Measurements from ENCODE around the gene OR51F2. TPM values are rescaled to one million over a fixed set of nuclear protein-coding genes. Genes with fewer than 3 reads are reported as not detected.
"Not testable (repeated sequence)": the region's sequence is repeated elsewhere in the genome, so short reads cannot be mapped to it uniquely, and the experiment has no call there.

The OR51F2 gene, protein sequence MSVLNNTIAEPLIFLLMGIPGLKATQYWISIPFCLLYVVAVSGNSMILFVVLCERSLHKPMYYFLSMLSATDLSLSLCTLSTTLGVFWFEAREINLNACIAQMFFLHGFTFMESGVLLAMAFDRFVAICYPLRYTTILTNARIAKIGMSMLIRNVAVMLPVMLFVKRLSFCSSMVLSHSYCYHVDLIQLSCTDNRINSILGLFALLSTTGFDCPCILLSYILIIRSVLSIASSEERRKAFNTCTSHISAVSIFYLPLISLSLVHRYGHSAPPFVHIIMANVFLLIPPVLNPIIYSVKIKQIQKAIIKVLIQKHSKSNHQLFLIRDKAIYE
- not detected for polyA plus RNA-seq (ENCODE audit: insufficient read length)
- long read RNA-seq, donor 1 = 0 reads
- long read RNA-seq, donor 2 = 0 reads
- long read RNA-seq, donor 3 = 0 reads
- long read RNA-seq, donor 4 = 0 reads
- long read RNA-seq, donor 5 = 0 reads
- long read RNA-seq, donor 6 = 0 reads
- long read RNA-seq, donor 7 = 0 reads
- long read RNA-seq, donor 8 = 0 reads

DNA sequence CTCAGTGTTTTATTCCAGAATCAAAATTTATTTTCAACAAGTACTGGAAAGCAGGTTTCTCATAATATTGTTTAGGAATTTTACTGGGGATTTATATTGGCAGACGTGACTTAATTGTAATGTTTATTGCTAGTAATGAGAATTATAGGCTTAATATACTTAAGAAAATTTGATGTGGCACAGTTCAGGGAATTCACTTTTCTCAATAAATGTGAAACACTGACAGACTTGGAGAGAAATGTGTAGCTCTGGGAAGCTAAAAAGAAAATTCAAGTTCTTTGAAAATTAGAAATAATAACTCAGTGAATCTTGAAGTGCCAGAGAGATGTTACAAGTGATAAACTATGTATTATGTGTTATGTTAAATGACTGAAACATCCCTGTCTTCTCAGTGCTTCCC, at the start of gene OR51F2:
TSS of gene OR51F2 (plus strand) at position 301 of the 400 bp plus-strand sequence. CDS start 101 bp downstream, outside the sequence.
- no peak for DNase-seq

- DNase-seq = no peak
Observed at GRCh38 chr11:4782454-4782853, 38.7 kb upstream of the OR51F2 start.

DNA sequence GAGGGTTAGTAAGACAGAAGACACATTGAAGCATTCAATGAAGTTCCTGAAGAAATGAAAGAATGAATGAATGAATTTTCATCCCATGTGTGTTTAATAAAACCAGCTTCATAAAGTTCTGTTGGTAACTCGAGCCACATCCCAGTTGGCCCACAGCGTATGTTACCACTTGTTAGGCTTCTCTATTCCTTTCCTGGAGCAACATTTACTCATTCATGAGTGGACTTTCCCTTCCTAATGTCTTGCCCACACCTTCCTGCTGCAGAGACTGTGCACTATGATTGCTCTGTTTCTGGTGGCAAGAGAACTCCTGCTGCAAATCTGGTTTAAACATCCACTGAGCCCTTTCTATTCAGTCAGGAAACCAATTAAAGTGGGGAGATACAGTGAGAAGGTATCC, 23.9 kb upstream of the OR51F2 start:
- no peak for DNase-seq

DNA sequence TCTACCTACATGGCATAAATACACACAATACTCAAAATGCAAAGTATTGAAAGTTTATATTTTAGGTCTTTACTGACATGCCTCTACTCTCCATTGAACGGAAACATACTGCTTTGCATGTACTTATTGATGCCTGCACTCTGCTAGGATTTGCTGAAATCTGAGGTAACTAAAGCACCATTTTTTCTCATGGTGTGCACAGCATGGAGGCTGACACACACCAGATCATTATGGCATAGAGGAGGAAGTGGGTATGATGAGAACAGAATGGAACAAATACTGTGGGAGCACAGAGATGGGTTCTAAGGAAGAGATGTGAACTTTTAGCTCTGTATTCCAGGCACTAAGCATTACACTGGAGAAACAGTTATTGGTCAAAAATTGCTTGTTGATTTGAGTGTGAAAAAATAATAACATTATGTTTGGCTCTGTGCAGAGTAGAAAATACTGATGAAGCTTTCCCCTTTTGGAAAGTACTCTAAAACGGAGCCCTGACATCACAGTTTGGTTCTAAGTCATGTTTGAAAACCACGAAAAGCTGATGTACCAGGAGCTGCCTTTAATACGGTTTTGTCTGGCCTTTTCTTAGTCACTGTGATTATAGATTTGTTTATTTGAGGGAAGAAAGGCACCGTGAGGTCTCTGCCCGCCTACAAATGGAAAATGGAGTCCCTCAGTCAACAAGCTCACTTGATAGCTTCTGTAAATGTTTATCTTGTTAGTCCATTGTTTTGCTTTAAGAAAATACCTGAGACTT, 22.5 kb upstream of the OR51F2 start:
- DNase-seq = no peak

DNA sequence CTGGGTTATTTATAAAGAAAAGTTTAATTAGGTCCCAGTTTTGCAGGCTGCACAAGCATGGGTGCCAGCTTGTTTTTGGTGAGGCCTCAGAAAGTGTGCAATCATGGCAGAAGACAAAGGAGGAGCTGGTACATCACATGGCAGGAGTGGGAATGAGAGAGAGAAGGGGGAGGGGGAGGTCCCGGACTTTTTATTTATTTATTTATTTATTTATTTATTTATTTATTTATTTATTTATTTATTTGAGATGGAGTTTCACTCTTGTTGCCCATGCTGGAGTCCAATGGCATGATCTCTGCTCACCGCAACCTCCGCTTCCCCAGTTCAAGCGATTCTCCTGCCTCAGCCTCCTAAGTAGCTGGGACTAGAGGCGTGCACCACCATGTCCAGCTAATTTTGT, 19.8 kb upstream of the OR51F2 start:
- DNase-seq = not testable (repeated sequence)

DNA sequence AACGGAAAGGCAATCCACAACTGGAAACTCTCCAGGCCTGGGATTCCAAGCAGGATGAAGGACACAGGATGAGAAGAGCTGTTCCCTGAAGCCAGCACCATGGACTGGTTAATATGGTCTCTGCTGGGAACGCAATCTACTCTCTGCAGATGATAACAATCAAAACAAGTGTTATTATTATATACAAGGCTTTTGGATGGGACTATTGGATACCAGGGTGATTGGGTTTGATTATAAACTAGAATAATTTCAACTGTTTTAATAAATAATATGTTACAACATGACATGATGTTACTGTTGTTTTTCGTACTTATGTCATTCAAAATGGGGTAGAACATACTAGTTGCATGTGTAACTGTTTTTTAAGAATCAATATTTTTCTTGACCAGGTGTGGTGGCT, 16.8 kb upstream of the OR51F2 start, which contains the start of gene OR52R1:
TSS of gene OR52R1 (minus strand) at position 101 of the 400 bp plus-strand sequence. CDS start at position 101, 0 bp downstream.
- no peak for DNase-seq

DNA sequence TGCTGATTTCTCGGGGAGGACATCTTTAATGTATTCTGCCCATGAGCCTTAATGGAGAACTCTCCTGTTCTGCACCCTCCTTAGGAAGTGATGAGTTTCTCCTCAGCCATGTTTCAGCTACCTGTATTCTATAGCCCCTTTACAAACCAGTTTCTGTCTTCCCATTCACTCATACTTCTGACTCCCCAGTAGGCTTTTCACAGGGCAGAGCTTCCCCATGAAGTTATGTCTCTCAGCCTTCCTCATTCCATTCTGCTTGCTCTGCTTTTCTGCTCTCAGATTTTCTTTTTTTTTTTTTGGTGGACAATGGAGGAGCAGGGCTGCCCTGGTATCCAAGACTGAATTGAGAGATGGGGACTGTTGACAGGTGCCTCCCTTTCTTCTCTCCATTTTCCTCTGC, 12.6 kb upstream of the OR51F2 start:
- DNase-seq = no peak

DNA sequence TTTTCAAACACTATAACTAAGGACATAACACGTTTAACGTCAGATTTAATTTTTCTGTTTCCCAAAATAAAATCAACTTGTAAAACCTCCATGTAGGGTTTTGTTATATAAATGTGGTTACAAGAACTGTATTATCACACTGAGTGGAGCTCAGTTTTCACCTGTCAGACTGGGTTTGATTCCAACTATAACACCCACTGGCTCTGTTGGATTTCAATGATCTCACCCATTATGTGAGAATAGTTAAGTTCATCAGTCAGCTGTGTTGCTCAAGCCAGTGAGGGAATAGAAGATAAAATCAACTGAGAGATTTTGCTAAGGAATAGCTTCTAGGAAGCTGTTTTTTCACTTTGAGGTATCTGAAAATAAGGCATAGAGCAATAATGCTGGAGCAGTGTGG, 11.9 kb upstream of the OR51F2 start:
- no peak for DNase-seq

DNA sequence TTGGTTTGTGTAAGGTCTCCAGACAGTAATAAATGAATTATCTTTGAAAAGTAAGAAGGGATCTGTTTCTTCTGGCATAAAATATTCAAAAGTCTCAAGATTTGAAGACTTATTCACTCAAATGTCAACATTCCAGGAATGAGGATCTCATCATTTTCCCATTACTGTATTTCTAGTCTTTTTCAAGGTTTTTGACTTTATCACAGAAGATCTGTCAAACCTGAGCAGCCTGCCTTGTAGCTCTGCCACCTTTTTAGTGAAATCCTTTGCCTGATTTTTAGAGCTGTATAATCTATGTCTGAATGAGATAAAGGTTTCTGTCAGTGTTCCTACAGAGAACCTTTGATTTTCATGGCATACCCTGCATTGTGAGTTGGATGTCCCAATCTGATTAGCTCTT, 4.0 kb downstream of the OR51F2 start:
- no peak for DNase-seq

DNA sequence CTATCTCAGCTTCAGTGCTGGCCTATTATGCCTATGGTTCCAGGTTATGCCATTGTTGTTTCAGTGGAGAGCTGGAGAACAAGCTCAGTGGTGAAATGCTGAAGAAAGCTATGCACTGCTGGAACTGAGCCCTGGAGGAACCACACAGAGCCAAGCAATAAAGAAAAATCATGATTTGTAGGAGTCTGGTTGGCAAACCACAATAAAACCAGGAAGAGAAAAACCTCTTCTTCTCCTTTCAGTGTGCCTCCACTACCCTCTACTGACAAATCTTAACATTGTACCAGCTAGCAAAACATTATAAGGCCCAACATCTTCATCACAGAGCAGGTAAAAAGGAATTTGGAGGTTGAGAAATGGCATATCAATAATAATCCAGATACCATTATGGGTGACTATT, 5.3 kb downstream of the OR51F2 start:
- DNase-seq = peak; percentile 26

GRCh38 chr11:4830346-4830745, 9.2 kb downstream of the OR51F2 start:
- DNase-seq = peak; percentile 40

GRCh38 chr11:4830909-4831308, 9.8 kb downstream of the OR51F2 start:
- DNase-seq = no peak

- no peak for DNase-seq
Observed at GRCh38 chr11:4839851-4840549, 18.9 kb downstream of the OR51F2 start.

DNA sequence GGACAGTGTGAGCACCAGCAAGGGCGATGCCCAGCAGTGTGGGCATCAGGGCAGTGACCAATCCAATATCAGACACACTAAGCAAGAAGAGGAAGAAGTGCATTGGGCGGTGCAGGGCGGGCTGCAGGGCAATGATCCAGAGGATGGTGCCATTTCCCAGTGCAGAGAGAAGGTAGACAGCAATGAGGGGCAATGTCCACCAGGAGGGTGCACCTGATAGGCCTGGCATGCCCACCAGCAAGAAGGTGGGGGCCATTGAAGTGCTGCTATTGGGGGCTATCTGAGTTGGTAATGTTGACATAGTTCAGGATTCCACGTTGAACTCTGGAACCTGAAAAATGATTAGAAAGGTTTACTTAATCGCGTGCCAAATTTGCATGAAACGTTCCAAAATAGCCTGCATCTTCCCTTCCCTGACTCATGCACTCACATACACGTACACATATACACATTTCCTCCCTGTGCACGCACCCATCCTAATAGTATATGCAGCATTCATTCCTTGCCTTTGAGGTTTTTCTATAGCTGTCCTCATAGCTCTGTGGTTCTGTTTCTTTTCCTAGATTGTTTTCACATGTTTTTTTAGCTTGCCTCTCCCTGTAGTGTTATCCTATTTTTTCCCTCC, 27.9 kb downstream of the OR51F2 start, which contains the start of gene OR51S1:
TSS of gene OR51S1 (minus strand) at position 301 of the 625 bp plus-strand sequence. CDS start at position 301, 0 bp downstream.
- no peak for DNase-seq

GRCh38 chr11:4851033-4851432, 29.9 kb downstream of the OR51F2 start:
- no peak for DNase-seq

DNA sequence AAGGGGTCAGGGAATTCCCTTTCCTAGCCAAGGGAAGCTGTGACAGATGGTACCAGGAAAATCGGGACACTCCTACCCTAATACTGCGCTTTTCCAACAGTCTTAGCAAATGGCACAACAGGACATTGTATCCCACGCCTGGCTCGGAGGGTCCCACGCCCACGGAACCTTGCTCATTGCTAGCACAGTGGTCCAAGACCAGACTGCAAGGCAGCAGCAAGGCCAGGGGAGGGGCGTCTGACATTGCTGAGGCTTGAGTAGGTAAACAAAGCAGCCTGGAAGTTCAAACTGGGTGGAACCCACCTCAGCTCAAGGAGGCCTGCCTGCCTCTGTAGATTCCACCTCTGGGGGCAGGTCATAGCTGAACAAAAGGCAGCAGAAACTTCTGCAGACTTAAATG, 33.2 kb downstream of the OR51F2 start:
- DNase-seq = not testable (repeated sequence)

DNA sequence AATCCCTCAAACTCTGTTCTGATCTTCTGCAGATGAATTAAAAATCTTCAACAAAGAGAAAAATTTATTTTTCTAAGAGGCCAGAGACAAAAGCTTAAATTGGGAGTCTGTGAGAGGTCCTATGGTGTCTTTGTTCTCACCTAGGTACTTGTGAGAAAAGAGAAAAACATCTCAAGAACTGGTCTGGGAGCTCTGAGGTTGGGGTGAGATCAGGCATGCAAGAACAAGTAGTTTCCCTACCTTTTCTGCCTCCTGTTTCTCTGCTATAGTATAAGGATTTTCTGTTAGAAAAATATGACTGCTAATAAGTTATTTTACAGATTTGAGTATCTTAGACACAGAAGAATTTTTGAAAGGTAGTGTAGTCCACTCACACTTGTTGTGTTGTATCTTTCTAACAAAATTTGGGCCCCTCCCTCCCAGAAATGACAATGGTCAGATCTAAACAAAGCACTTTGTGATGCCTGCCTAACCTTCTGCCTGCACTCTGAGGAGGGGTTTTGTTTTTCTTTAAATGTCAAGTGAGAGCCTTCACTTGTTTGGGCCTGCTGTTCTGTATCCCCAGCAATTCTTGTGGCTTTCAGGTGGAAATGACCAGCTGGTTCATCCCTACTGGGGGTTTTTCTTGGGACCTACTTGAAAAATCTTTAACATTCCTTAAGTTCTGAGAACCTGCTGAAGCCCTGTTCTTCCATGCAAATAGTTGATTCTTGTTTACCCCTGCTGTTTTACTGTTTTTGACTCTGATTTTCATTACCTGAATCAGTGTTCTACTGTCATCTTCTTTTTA, 41.5 kb downstream of the OR51F2 start:
- no peak for DNase-seq

DNA sequence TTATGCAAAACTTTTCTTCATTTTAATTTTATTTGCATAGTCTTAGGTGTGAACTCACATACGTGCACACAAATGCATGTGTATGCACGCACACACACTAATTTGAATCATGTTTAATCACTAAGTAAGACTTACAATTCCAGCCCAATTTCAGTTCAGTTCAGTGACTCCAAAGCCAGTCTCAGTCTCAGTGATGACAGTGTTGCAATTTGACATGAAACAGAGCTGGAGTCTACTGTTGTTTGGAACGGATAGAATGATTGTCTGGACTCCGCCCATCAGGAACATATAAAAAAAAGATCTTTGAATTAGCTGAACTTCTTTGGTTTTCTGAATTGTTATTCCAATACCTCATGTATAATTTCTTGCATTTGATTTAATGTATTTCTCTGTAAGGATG, 42.8 kb downstream of the OR51F2 start:
- DNase-seq = no peak

- no peak for DNase-seq
Observed at GRCh38 chr11:4865855-4866254, 44.7 kb downstream of the OR51F2 start.
